SK-N-MC (cell line): ENCODE measurements around the gene TSPAN5.

Experiments
- EZH2 ChIP-seq: fragments of 200-600 bp; sonication (generic); IDR thresholded peaks from one replicate; pipeline ENCODE4 v1.6.1; 2017; ENCODE audit warnings: antibody characterized with exemption
- FOXP2 ChIP-seq: optimal IDR thresholded peaks from 2 replicates; pipeline ENCODE3; 2011; ENCODE audit warnings: mild to moderate bottlenecking, moderate library complexity; ENCODE audit not compliant: insufficient read depth; ENCODE audit errors: extremely low read length, control extremely low read depth
- POLR2AphosphoS5 ChIP-seq: IDR thresholded peaks from 2 replicates; pipeline ENCODE4 v1.6.1; 2012; ENCODE audit warnings: mild to moderate bottlenecking, low read depth, low read length, borderline replicate concordance

DNA sequence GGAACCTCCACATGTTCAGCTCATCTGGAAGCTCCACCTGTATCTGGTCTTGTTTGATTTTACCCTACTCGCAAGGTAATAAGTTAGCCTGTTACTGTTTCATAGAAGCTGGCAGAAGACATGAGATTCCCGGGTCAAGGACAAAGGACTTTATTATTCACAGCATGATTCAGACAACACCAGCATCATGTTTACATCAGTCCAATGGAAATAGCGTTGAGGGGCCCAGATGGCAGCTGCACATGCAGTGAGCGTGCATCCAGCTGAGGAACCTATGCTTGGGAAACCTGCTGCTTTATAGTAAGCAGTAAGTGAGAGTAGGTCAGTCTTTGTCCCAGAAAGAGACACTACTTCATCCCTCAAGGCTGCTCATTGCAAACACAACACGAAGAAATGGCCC is 19.8 kb downstream of the TSPAN5 start:
- no peak for TF ChIP-seq EZH2
- TF ChIP-seq POLR2AphosphoS5: no peak
- no peak for TF ChIP-seq FOXP2
